ENCODE measurements around the gene GKN1. TPM values are rescaled to one million over a fixed set of nuclear protein-coding genes. Genes with fewer than 3 reads are reported as not detected.

The GKN1 gene
- total RNA-seq, 1 experiment from 2014 or later: not detected

- in situ Hi-C loops (cut with HindIII; ENCODE audit: low pct_unique_long_range_greater_than_20kb, low sequenced_read_pairs): no loop called here
- DNase-seq (ENCODE audit: low read depth, low spot score): no peak
These were observed 17.9 kb downstream of the GKN1 start for GRCh38 chr2:68992341-68992740.

DNA sequence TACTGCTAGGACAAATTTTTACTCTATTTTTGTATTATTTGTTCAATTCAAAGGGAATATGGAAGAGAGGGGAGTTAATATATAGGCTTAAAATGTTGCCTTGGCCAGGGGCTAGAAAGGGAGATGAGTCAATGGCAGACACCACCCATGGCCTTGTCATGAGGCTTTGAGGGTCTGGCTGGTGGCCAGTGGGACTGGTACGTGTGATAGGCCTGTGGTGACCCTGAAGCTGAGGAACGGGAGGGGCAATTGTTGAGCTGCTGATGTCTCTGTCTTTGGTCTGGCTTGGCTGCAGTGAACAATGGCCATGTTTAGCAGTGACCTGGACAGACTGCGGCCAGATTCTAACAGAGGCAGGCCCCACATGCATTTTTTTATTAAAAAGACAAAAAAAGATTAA is 18.5 kb downstream of the GKN1 start:
- peak; percentile 50 for DNase-seq (ENCODE audit: low read depth, low spot score)
- in situ Hi-C loops (cut with HindIII; ENCODE audit: low pct_unique_long_range_greater_than_20kb, low sequenced_read_pairs): no loop called here

DNA sequence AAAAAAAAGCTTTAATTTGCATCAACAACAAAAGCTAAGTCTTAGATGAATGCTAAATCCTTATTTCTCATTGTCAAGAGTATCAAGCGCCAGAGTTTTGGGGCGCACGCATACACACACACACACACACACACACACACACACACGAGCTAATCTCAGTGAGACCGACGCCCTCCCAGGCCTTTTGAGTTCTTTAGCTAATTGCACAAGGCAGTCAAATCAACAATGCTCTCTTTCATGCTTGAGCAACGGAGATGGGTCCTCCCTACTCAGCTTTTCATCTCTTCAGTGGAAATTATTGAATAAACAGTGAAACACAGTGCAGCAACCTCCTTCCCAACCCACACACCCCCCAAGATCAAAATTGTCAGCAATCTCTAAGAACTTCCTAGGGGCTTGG is 19.2 kb downstream of the GKN1 start:
- in situ Hi-C loops (cut with HindIII; ENCODE audit: low pct_unique_long_range_greater_than_20kb, low sequenced_read_pairs): no loop called here
- DNase-seq (ENCODE audit: low read depth, low spot score): peak; percentile 56

DNA sequence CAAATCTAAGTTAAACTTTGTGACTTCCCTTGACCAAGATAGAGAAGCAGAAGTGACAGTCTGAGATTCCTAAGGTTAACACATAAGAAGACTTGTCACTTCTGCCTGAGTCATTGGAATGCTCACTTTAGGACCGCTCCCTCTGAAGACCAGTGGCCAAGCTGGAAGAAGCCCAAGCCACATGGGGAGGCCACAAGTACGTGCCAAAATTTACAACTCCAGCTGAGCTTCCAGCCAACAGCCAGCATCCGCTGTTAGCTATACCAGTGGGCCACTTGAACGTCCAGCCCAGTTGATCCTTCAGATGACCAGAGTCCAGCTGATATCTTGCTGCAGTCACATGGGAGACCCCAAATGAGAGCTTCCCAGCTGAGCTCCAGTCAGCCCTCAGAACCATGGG is 20.4 kb downstream of the GKN1 start:
- no peak for DNase-seq (ENCODE audit: low read depth, low spot score)
- in situ Hi-C loops (cut with HindIII; ENCODE audit: low pct_unique_long_range_greater_than_20kb, low sequenced_read_pairs): no loop called here

- DNase-seq (ENCODE audit: low read depth, low spot score): no peak
- in situ Hi-C loops (cut with HindIII; ENCODE audit: low pct_unique_long_range_greater_than_20kb, low sequenced_read_pairs): no loop called here
These were observed 21.5 kb downstream of the GKN1 start for GRCh38 chr2:68995916-68996315.

- DNase-seq (ENCODE audit: low read depth, low spot score): no peak
- in situ Hi-C loops (cut with HindIII; ENCODE audit: low pct_unique_long_range_greater_than_20kb, low sequenced_read_pairs): no loop called here
These were observed 23.0 kb downstream of the GKN1 start for GRCh38 chr2:68997401-68997800.

- in situ Hi-C loops (cut with HindIII; ENCODE audit: low pct_unique_long_range_greater_than_20kb, low sequenced_read_pairs): no loop called here
- no peak for DNase-seq (ENCODE audit: low read depth, low spot score)
These were observed 27.4 kb downstream of the GKN1 start for GRCh38 chr2:69001879-69002278.

DNA sequence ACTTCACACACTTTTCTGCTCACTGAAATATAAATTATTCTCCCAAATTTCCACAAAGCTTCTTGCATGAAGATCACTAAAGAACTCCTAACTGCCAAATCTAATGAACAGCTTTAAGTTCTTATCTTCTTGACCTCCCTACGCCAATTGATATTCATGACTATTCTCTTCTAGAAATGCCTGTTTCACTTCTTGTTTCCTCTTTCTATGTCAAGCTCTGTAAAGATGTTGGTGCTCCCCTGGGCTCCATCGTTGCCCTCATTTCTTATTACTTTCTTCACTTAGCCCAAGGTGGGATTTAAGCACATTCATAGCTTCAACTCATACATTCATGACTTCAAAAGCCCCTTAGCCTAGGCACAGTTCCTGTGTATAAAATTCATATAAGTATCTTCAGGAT is 29.3 kb downstream of the GKN1 start:
- in situ Hi-C loops (cut with HindIII; ENCODE audit: low pct_unique_long_range_greater_than_20kb, low sequenced_read_pairs): no loop called here
- no peak for DNase-seq (ENCODE audit: low read depth, low spot score)

- in situ Hi-C loops (cut with HindIII; ENCODE audit: low pct_unique_long_range_greater_than_20kb, low sequenced_read_pairs): no loop called here
- no peak for DNase-seq (ENCODE audit: low read depth, low spot score)
These were observed 32.7 kb downstream of the GKN1 start for GRCh38 chr2:69007169-69007568.

GRCh38 chr2:69007603-69008002 is 33.2 kb downstream of the GKN1 start:
- in situ Hi-C loops (cut with HindIII; ENCODE audit: low pct_unique_long_range_greater_than_20kb, low sequenced_read_pairs): no loop called here

DNA sequence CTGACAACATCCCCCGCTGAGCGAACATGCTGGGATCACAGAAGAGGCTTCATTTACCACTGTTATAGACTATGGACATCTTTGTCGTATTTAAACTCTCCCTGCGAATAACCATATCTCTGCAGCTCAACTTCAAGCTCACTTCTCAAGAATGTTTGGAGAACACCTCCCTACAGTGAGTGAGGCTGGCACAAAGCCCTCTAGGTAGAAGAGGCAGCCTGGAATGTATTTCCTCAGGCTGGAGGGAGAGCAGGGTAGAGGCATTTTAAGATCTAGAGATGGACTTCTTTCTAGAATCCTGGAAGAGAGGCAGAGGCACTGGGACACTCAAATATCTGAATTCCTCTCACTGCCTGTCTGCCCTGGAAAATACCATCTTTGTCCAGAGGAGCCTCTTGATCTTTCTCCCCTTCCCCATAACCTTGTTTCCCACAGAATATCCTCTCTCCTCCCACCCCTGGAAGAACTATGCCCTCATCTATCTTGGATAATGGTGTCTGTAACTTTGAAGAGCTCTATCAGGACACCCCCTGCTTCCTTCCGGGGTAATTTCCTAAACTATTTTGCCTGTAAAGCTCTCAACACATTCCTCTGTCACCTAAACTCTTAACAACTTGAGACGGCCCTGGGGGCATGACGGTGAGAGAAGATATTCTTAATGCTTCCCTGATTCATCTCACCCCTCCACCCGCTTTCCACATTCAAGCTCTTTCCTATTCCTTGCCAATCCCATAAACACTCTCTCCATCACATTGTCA is 36.2 kb downstream of the GKN1 start:
- no peak for DNase-seq (ENCODE audit: low read depth, low spot score)
- in situ Hi-C loops (cut with HindIII; ENCODE audit: low pct_unique_long_range_greater_than_20kb, low sequenced_read_pairs): no loop called here

More at GRCh38 chr2:69007603-69008002, 33.2 kb downstream of the GKN1 start:
- DNase-seq (ENCODE audit: low read depth, low spot score): no peak

GRCh38 chr2:69011611-69012157 is 37.2 kb downstream of the GKN1 start:
- in situ Hi-C loops (cut with HindIII; ENCODE audit: low pct_unique_long_range_greater_than_20kb, low sequenced_read_pairs): no loop called here
- no peak for DNase-seq (ENCODE audit: low read depth, low spot score)

DNA sequence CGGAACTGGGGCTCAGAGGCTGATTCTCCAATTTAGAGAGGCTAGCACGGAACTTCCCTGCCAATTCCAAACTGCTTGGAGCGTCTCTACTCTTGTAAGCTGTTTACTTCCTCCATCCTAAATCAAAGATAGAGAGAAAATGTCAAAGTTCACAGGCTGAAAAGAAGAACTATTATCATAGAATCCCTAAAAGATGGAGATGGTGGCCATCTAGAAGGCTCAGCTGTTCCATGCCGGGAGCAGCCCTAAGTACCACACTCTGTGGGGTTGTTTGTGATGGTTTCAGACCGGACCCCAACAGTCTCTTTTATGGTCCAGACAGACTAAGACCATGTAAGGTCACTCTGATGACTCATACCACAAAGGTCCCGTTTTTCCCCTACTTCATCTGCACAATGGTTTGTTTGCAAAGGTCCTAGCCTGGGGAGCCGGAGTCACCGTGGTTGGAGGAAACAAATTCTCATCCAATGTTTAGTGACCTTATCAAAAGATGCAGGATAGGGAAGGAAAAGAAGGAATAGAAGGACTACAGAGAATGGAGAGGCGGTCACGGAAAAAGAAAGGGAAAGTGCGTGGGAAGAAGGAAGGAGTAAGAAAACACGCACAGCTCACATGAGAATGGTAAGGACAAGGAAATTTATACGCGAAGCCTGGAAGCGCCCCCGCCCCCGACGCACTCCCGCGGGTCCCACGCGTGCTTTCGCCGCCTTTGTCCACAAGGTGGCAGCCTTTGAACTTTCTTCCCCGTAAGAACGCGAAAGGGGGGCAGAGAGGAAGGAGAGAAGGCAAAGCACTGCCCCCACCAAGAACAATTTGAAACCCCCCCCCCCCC is 38.1 kb downstream of the GKN1 start:
- in situ Hi-C loops (cut with HindIII; ENCODE audit: low pct_unique_long_range_greater_than_20kb, low sequenced_read_pairs): no loop called here
- DNase-seq (ENCODE audit: low read depth, low spot score): peak; percentile 87

DNA sequence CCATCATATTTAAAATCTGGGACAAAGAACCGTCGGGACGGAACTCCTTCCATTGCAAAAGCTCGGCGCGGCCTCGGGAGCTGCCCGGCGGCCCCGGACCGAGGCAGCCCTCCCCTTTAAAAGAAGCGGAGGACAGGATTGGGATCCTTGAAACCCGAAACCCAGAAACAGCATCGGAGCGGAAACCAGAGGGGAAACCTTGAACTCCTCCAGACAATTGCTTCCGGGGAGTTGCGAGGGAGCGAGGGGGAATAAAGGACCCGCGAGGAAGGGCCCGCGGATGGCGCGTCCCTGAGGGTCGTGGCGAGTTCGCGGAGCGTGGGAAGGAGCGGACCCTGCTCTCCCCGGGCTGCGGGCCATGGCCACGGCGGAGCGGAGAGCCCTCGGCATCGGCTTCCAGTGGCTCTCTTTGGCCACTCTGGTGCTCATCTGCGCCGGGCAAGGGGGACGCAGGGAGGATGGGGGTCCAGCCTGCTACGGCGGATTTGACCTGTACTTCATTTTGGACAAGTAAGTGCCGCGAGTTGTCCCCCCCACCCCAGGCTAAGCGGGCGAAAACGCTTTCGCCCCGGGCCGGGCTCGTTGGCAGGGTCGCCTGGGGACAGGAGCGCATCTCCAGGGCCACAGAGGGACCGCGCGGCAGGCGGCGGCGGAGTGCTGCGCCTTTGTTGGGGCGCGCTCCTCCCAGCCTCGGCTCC is 38.9 kb downstream of the GKN1 start, which contains the start of gene ANTXR1:
Gene ANTXR1, plus strand, starts transcription at position 38 of the 698 bp plus-strand sequence. Its CDS starts 321 bp downstream, at position 359.
- peak; percentile 78 for DNase-seq (ENCODE audit: low read depth, low spot score)
- in situ Hi-C loops (cut with HindIII; ENCODE audit: low pct_unique_long_range_greater_than_20kb, low sequenced_read_pairs): no loop called here

DNA sequence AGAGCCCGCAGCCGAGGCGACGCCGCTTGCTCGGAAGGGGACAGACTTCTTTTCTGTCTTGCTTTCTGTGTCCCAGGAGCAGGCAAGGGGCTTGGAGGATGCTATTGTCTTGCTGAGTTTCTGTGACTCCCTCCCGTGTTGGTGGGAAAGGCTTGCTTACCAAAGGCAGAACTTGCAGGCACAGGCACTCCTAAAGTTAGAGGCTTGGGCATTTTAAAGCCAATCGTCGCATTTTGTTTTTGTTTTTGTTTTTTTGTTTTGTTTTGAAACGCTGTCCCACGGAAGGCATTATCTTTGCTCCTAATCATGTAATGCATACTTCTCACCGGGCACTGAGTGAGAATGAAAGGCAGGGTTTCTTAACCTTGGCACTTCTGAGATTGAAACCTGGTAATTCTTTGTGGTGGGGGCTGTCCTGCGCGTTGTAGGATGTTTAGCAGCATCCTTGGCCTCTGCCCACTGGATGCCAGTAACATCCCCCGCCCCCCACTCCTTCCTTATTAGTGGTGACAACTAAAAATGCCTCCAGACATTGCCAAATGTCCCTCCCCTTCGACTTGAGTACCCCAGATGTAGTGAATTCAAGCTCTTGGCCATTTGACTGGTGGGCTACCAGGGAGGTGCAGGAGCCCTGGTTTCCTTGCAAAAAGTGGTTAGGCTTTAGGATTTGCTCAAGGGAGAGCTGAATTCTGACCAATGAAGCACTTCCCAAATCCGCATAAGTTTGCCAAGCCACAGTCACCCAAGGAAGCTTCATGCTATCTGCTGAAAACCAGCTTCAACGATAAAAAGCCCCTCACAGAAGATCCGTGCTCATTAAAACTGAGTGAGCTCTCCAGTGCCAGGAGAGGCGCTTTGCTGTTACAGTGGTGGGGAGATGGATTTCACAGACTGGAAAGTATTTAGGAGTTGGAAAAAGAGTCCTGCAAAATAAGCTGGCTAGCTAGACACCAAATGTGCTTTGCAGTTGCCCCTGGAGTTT is 39.7 kb downstream of the GKN1 start:
- in situ Hi-C loops (cut with HindIII; ENCODE audit: low pct_unique_long_range_greater_than_20kb, low sequenced_read_pairs): no loop called here
- DNase-seq (ENCODE audit: low read depth, low spot score): peak; percentile 60

GRCh38 chr2:69017080-69017479 is 42.6 kb downstream of the GKN1 start:
- in situ Hi-C loops (cut with HindIII; ENCODE audit: low pct_unique_long_range_greater_than_20kb, low sequenced_read_pairs): no loop called here
- peak; percentile 61 for DNase-seq (ENCODE audit: low read depth, low spot score)

DNA sequence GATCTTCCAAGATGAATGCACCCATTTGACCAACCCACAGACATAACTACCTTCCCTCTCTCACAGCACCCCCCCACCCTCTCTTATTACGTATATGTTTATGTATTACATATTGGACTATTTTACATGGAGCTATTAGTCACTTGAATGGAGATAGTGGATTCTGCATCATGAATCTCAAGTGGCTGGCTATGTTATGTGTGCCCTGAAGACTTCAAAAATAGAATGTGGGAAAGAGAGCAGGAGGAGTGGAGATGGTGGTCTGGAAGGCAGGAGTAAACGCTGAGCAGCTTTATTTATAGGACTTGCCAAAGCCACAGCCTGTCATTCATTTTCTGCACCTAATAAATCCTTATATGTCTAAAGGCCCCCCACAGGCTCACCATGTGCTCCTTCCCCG is 43.4 kb downstream of the GKN1 start:
- no peak for DNase-seq (ENCODE audit: low read depth, low spot score)
- in situ Hi-C loops (cut with HindIII; ENCODE audit: low pct_unique_long_range_greater_than_20kb, low sequenced_read_pairs): no loop called here

All from SK-MEL-5 (cell line).